Dendritic cell treated with granulocyte-macrophage colony-stimulating factor and Interleukin-4, amounts not matched to agents 40 ng/mL and 50 ng/mL, for 4 days (primary cell): ENCODE results near the gene SPATA2.
A peak's percentile ranks its signal among the peaks of the same experiment; 100 is the strongest.
"Not testable (repeated sequence)": the region's sequence is repeated elsewhere in the genome, so short reads cannot be mapped to it uniquely, and the experiment has no call there.

ENCODE experiments used
- H3K27ac Mint-ChIP-seq: one replicate; pipeline ENCODE4 v1.8.0; 2022; ENCODE audit warnings: mild to moderate bottlenecking, mixed read lengths
- H3K27me3 Mint-ChIP-seq: one replicate; pipeline ENCODE4 v1.8.0; 2022; ENCODE audit warnings: mild to moderate bottlenecking, mixed read lengths
- H3K36me3 Mint-ChIP-seq: one replicate; pipeline ENCODE4 v1.8.0; 2022; ENCODE audit warnings: low read depth, mixed read lengths
- H3K4me1 Mint-ChIP-seq: one replicate; pipeline ENCODE4 v1.8.0; 2022; ENCODE audit warnings: low read depth, mixed read lengths
- H3K4me3 Mint-ChIP-seq: one replicate; pipeline ENCODE4 v1.8.0; 2022; ENCODE audit warnings: mild to moderate bottlenecking, moderate library complexity, mixed read lengths
- H3K9me3 Mint-ChIP-seq: one replicate; pipeline ENCODE4 v1.8.0; 2022; ENCODE audit warnings: mixed read lengths
- intact Hi-C: fragments of 100-400 bp; cut with micrococcal nuclease; formaldehyde crosslinking; loops from one replicate; pipeline ENCODE4 v1.15.0; 2022

Gene SPATA2

DNA sequence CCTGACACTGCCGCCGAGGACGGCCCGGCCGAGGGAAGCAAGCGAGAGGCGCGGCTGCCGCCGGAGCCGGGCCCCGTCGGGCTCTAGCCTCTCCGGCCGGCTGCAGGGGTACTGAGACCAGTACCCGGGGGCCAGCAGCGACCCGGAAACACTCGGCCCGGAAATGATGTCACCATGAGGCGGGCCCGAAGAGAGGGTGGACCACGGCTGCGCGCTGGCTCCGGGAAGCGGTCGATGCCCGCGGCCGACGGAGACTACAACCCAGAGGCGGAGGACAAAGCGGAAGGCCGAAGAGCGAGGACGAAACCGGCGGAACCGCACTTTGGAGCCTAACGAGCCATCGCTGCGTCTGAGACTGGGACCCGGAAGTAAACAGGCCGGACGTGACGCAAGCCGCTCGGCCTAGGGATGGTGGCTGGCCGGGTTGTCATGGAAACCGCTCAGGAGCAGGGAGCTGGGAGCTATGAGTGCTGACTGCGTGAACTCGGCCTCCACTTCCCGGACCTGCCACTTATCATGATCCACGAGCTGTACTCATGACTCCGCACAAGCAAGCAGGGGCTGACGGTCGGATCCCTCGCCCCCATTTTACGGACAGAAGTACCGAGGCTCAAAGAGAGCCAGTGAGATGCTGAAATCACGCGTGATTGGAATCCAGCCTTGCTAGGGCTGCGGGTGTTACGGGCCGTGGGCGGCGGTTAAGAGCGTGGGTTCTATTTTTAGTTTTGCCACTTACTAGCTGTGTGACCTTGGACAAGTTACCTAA lies at the start of gene SPATA2:
SPATA2 (minus strand) TSS at position 150 of the 766 bp plus-strand sequence. CDS start 7,039 bp downstream, outside the sequence.
- Mint-ChIP-seq H3K36me3 (peaks cover 21% of the 10 kb centered on the region), H3K27me3 (no peaks in the 10 kb centered on the region), H3K4me3 (peak within 1 kb of the TSS; percentile 98), H3K4me1 (peaks cover 55% of the 10 kb centered on the region), H3K27ac (peak within 1 kb of the TSS; percentile 99), H3K9me3 (no peaks in the 10 kb centered on the region)
- intact Hi-C loops = loop anchor here (2.0 kb wide), 1 partner anchor 21 kb away; the partner anchor contains the start of gene RNF114

DNA sequence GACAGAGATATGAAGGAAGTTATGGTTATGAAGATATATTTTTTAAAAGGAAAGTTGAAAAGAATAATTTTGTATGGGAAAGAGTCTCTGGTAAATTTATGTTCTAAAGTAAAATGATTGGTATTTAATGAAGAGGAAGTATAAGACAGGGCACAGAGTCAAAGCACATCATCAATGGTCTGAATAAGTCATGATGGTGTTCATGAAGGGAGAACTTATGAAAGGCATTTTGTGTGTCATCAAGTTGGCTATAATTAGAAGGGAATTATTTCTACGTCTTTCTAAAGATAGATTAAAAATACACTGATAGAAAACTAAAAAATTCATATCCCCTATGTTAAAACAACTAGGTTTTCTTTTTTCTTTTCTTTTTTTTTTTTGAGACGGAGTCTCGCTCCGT lies 46.1 kb upstream of the SPATA2 start:
- H3K27me3 Mint-ChIP-seq = no peaks in the 10 kb centered on the region
- peaks cover 72% of the 10 kb centered on the region for H3K36me3 Mint-ChIP-seq
- H3K4me1 Mint-ChIP-seq = peaks cover 21% of the 10 kb centered on the region
- H3K9me3 Mint-ChIP-seq = no peaks in the 10 kb centered on the region
- intact Hi-C loops = no loop called here
- H3K4me3 Mint-ChIP-seq = no peak overlapping the region
- no peak overlapping the region for H3K27ac Mint-ChIP-seq

GRCh38 chr20:49957089-49957938 lies 42.0 kb upstream of the SPATA2 start:
- H3K27me3 Mint-ChIP-seq, H3K4me3 Mint-ChIP-seq, intact Hi-C loops: not testable (repeated sequence)

GRCh38 chr20:49956689-49957088 lies 41.4 kb upstream of the SPATA2 start:
- intact Hi-C loops = no loop called here
- peaks cover 88% of the 10 kb centered on the region for H3K36me3 Mint-ChIP-seq
- no peak overlapping the region for H3K4me3 Mint-ChIP-seq
- no peaks in the 10 kb centered on the region for H3K9me3 Mint-ChIP-seq
- no peaks in the 10 kb centered on the region for H3K27me3 Mint-ChIP-seq
- peak overlapping the region; percentile 14 for H3K27ac Mint-ChIP-seq
- H3K4me1 Mint-ChIP-seq = peaks cover 27% of the 10 kb centered on the region

More at GRCh38 chr20:49957089-49957938, 42.0 kb upstream of the SPATA2 start:
- peaks cover 24% of the 10 kb centered on the region for H3K4me1 Mint-ChIP-seq
- not testable (repeated sequence) for H3K9me3 Mint-ChIP-seq
- peak overlapping the region; percentile 14 for H3K27ac Mint-ChIP-seq
- peaks cover 88% of the 10 kb centered on the region for H3K36me3 Mint-ChIP-seq

DNA sequence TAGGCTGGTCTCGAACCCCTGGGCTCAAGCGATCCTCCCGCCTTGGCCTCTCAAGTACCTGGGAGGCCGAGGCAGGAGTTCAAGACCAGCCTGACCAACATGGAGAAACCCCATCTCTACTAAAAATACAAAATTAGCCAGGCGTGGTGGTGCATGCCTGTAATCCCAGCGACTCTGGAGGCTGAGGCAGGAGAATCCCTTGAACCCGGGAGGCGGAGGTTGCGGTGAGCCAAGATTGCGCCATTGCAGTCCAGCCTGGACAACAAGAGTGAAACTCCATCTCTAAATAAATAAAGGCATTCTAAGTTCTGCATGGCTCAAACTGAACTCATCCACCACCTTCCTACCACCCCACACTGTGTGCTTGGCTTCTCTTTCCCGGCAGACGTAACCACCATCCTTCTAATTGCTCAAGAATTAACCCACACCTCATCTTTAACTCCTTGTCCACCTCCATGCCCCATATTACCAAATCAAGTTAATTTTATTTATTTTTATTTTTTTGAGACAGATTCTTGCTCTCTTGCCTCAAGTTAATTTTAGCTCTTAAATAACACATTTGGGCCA lies 40.6 kb upstream of the SPATA2 start:
- H3K4me3 Mint-ChIP-seq, H3K27me3 Mint-ChIP-seq, H3K27ac Mint-ChIP-seq, H3K9me3 Mint-ChIP-seq, intact Hi-C loops: not testable (repeated sequence)
- Mint-ChIP-seq H3K36me3 (peaks cover 89% of the 10 kb centered on the region), H3K4me1 (peaks cover 27% of the 10 kb centered on the region)

DNA sequence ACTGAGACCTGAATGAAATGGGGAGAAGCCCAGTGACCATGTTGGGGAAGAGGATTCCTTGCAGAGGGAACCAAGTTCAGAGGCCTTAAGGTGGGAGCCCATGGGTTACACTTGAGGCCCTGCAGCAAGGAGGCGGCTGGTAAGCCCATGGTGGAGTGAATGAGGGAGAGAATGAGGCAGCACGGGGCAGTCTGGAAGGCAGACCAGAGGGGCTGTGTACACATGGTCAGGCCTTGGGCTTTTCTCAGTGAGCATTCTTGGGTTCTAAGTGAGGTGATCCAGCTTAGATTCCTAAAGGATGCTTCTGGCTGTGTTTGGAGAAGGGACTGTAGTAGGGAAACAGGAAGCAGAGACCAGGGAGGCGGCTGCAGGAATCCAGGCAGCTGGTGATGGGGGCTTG lies 39.8 kb upstream of the SPATA2 start:
- intact Hi-C loops = no loop called here
- Mint-ChIP-seq H3K27ac (no peak overlapping the region), H3K36me3 (peaks cover 89% of the 10 kb centered on the region)

DNA sequence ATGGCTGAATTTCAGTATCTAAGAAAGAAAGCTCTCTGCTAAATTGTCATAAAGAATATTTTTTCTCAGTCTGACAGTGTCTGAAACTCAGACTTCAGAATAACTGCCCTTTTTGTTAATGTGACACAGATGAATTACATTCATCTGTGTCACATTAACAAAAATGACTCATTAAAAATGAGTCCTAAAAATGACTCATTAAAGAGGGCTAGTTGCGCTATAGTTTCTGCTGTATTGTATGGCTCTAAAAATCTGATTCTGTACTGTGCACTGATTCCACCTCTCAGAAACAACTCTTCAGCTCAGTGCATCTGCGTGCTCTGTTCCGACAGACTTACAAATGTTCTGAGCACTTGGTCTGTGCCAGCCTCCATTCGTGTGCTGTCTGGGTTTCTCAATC lies 35.8 kb upstream of the SPATA2 start:
- Mint-ChIP-seq H3K27ac (no peak overlapping the region), H3K4me3 (no peak overlapping the region), H3K9me3 (no peaks in the 10 kb centered on the region), H3K27me3 (no peaks in the 10 kb centered on the region), H3K36me3 (peaks cover 93% of the 10 kb centered on the region), H3K4me1 (peaks cover 34% of the 10 kb centered on the region)
- intact Hi-C loops = no loop called here

More for the DNA sequence above, 39.8 kb upstream of the SPATA2 start:
- H3K9me3 Mint-ChIP-seq = no peaks in the 10 kb centered on the region
- no peak overlapping the region for H3K4me3 Mint-ChIP-seq
- H3K27me3 Mint-ChIP-seq = no peaks in the 10 kb centered on the region
- H3K4me1 Mint-ChIP-seq = peaks cover 27% of the 10 kb centered on the region

DNA sequence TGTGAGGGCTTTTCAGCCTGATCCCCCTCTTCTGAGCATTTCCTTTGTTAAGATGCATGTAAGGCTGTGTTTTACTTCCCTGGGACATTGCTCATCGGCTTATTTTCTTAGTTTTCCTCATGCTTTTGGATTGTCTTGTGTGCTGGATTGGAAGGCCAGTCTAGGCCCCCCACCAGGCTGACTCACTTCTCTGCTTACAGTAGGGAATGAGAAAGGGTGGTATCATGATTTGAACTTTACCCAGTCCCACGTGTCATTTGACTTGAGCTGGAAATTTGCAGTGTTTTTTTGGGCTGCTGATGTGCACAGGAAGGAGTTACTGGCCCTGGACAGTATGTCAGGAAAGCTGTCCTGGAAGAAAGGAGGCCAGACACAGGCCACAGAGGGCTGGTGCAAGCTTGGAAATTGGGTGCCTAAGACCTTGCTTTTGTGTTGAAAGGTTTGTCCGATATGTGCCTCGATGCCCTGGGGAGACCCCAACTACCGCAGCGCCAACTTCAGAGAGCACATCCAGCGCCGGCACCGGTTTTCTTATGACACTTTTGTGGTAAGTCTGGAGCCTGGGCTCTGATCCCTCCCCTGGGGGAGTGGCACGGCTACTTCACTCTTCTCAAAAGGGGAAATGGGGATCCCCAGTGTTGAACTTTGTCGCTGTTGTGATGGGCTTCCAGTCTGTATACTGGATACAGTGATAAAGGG lies 33.6 kb upstream of the SPATA2 start:
- intact Hi-C loops = no loop called here
- Mint-ChIP-seq H3K4me3 (no peak overlapping the region), H3K27ac (no peak overlapping the region), H3K36me3 (peaks cover 97% of the 10 kb centered on the region), H3K9me3 (no peaks in the 10 kb centered on the region), H3K27me3 (no peaks in the 10 kb centered on the region), H3K4me1 (peaks cover 31% of the 10 kb centered on the region)

DNA sequence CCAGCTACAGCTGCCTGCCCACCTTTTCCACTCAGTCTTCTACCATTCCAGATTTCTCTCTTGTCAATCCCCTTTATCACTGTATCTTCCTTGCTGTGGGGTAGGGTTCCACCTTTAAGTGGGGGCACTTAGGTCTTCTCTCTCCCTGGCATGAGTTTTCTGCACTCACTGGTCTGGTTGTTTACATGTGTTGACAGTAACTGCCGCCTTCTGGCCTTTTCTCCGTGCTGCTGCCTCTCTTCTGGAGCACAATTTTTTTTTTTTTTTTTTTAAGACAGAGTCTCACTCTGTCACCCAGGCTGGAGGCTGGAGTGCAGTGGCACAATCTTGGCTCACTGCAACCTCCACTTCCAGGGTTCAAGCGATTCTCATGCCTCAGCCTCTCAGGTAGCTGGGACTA lies 32.8 kb upstream of the SPATA2 start:
- no peak overlapping the region for H3K27ac Mint-ChIP-seq
- peaks cover 31% of the 10 kb centered on the region for H3K4me1 Mint-ChIP-seq
- intact Hi-C loops = no loop called here
- H3K36me3 Mint-ChIP-seq = peaks cover 99% of the 10 kb centered on the region
- H3K27me3 Mint-ChIP-seq = no peaks in the 10 kb centered on the region
- H3K9me3 Mint-ChIP-seq = no peaks in the 10 kb centered on the region
- no peak overlapping the region for H3K4me3 Mint-ChIP-seq

GRCh38 chr20:49945701-49946477 lies 30.6 kb upstream of the SPATA2 start:
- Mint-ChIP-seq H3K36me3 (peaks cover 99% of the 10 kb centered on the region), H3K4me1 (peaks cover 31% of the 10 kb centered on the region), H3K9me3 (no peaks in the 10 kb centered on the region)

DNA sequence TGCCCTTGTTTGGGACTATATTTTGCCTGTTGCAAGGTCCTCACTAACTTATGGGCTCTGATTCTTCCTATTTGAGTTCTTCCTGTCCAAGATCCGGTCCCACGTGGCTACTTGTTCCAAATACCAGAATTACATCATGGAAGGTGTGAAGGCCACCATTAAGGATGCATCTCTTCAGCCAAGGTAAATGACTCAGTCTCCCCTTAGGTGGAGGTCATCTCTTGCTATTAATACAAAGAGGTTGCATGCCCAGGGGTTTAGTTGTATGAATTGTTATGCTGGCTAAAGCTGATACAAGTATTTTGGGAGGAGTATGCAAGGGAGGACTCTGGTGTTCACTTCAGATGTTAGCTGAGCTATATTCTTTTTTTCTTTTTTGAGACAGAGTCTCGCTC lies 30.0 kb upstream of the SPATA2 start:
- Mint-ChIP-seq H3K27ac (no peak overlapping the region), H3K36me3 (peaks cover 99% of the 10 kb centered on the region), H3K4me3 (no peak overlapping the region)

More at GRCh38 chr20:49945701-49946477, 30.6 kb upstream of the SPATA2 start:
- intact Hi-C loops = no loop called here
- Mint-ChIP-seq H3K27me3 (no peaks in the 10 kb centered on the region), H3K4me3 (no peak overlapping the region), H3K27ac (no peak overlapping the region)

DNA sequence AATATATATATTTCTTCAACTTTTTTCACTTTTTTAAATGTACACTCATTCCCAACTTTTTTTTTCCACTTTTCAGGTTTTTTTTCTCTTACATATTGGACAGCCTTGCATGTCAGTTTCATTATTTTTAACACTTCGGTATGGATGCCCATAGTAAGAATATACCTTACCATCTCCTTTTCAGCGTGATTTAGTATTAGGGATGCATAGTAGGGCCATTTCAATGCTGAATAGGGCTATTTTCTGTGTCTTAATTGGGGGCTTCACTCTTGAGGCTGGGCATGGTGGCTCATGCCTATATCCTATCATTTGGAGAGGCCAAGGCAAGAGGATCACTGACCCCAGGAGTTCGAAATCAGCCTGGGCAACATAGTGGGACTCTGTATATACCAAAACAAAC lies 27.6 kb upstream of the SPATA2 start:
- H3K4me3 Mint-ChIP-seq = no peak overlapping the region
- H3K27ac Mint-ChIP-seq = no peak overlapping the region
- H3K27me3 Mint-ChIP-seq = no peaks in the 10 kb centered on the region
- peaks cover 99% of the 10 kb centered on the region for H3K36me3 Mint-ChIP-seq
- intact Hi-C loops = no loop called here
- peaks cover 41% of the 10 kb centered on the region for H3K4me1 Mint-ChIP-seq
- no peaks in the 10 kb centered on the region for H3K9me3 Mint-ChIP-seq

More for the DNA sequence above, 30.0 kb upstream of the SPATA2 start:
- Mint-ChIP-seq H3K27me3 (no peaks in the 10 kb centered on the region), H3K4me1 (peaks cover 36% of the 10 kb centered on the region), H3K9me3 (no peaks in the 10 kb centered on the region)
- intact Hi-C loops = no loop called here

DNA sequence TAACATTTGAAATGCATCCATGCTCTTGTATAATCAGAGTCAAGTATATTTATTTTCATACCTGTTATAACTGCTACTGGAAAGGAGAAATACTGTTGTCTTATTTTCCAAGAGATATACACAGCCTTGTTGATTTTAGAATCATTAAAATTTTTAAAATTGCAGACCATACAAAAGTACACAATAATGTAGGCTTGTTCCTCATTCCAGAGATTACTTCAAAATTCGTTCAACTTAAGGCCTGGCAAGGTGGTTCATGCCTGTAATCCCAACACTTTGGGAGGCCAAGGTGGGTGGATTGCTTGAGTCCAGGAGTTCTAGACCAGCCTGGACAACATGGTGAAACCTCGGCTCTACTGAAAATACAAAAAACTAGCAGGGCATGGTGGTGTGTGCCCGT lies 27.0 kb upstream of the SPATA2 start:
- H3K4me1 Mint-ChIP-seq = peaks cover 41% of the 10 kb centered on the region
- H3K9me3 Mint-ChIP-seq = no peaks in the 10 kb centered on the region
- no peaks in the 10 kb centered on the region for H3K27me3 Mint-ChIP-seq
- H3K27ac Mint-ChIP-seq = no peak overlapping the region
- intact Hi-C loops = no loop called here
- no peak overlapping the region for H3K4me3 Mint-ChIP-seq
- H3K36me3 Mint-ChIP-seq = peaks cover 99% of the 10 kb centered on the region
